AG10803 (cell line): ENCODE data around the gene FRRS1.

ENCODE experiments used
- DNase-seq: peaks from one replicate; pipeline ENCODE4 v3.0.0; 2010; ENCODE audit warnings: low read depth
- H3K4me3 ChIP-seq: 2 replicates; pipeline ENCODE4 v1.5.1; 2011; ENCODE audit warnings: mild to moderate bottlenecking, low read length, control low read depth
- TF ChIP-seq, protein P1 (sequence below): conservative IDR thresholded peaks from 2 replicates; pipeline ENCODE4 v1.5.1; 2011; ENCODE audit warnings: mild to moderate bottlenecking, low read length, control low read depth, inconsistent platforms

FRRS1 gene, protein sequence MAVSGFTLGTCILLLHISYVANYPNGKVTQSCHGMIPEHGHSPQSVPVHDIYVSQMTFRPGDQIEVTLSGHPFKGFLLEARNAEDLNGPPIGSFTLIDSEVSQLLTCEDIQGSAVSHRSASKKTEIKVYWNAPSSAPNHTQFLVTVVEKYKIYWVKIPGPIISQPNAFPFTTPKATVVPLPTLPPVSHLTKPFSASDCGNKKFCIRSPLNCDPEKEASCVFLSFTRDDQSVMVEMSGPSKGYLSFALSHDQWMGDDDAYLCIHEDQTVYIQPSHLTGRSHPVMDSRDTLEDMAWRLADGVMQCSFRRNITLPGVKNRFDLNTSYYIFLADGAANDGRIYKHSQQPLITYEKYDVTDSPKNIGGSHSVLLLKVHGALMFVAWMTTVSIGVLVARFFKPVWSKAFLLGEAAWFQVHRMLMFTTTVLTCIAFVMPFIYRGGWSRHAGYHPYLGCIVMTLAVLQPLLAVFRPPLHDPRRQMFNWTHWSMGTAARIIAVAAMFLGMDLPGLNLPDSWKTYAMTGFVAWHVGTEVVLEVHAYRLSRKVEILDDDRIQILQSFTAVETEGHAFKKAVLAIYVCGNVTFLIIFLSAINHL

DNA sequence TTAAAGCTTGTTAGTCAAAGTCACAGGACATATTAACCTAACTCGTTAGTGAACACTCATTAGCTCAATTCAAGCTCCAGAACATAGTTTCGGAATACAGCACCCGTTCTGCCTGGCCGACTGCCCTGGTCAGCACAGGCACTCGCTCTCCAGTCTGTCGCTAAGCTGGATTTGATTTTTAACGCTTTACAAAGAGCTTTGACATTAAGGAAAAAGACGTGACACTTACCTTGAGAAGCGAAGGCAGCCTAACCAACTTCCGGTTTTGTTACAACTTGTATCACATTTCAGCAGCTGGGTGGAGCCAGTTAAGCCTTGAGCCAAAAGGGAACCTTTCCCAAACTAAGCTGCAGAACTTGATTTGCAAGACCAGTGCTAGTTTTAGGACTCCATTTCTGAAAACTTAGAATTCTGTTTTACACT lies at the start of gene FRRS1:
TSS of gene FRRS1 (minus strand) at position 258 of the 423 bp plus-strand sequence. CDS start 17,867 bp downstream, outside the sequence.
- peak within 1 kb of the TSS; percentile 71 for H3K4me3 ChIP-seq
- TF ChIP-seq, protein P1, sequence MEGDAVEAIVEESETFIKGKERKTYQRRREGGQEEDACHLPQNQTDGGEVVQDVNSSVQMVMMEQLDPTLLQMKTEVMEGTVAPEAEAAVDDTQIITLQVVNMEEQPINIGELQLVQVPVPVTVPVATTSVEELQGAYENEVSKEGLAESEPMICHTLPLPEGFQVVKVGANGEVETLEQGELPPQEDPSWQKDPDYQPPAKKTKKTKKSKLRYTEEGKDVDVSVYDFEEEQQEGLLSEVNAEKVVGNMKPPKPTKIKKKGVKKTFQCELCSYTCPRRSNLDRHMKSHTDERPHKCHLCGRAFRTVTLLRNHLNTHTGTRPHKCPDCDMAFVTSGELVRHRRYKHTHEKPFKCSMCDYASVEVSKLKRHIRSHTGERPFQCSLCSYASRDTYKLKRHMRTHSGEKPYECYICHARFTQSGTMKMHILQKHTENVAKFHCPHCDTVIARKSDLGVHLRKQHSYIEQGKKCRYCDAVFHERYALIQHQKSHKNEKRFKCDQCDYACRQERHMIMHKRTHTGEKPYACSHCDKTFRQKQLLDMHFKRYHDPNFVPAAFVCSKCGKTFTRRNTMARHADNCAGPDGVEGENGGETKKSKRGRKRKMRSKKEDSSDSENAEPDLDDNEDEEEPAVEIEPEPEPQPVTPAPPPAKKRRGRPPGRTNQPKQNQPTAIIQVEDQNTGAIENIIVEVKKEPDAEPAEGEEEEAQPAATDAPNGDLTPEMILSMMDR = no peak
- DNase-seq = peak; percentile 53

DNA sequence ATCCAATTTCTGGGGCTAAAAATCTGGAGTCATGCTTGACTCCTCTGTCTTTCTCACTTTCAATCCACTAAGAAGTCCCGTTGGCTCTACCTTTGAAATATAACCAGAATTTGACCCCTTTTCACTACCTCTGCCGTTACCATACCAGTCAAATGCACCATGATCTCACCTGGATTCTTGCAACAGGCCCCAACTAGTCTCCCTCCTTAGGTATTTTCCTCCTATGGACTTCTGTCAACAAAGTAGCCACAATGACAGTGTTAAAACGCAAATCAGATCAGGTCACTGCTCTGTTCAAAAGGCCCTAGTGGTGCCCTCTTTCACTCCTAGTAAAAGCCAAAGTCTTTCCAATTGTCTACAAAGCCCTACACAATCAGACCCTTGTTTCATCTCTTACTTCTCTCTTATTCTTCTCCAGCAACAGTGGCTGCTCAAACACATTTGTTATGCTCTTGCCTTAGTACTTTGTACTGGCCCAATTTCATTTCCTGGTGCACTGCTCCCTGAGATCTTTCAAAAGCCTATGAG lies 48.0 kb upstream of the FRRS1 start:
- DNase-seq = no peak
- no peak overlapping the region for H3K4me3 ChIP-seq
- TF ChIP-seq, protein P1 = no peak

DNA sequence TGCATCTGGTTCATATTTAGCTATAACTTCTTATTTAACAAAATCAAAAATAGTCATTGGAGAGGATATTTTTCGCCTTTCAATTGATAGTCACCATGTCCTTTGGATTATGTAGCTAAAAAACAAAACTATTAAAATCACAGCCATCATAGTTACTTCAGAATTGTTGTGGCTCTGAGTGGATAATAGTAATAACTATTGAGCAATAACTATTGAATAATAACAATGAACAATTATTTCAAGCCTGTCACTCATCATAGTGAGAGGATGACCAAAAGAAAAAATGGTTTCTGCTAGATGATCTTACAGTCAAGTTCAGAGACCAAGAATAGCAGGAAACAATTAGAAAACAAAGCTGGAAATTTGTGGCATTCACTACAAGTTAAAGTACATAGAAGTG lies 45.3 kb upstream of the FRRS1 start:
- TF ChIP-seq, protein P1 = no peak
- no peak for DNase-seq
- no peak overlapping the region for H3K4me3 ChIP-seq

DNA sequence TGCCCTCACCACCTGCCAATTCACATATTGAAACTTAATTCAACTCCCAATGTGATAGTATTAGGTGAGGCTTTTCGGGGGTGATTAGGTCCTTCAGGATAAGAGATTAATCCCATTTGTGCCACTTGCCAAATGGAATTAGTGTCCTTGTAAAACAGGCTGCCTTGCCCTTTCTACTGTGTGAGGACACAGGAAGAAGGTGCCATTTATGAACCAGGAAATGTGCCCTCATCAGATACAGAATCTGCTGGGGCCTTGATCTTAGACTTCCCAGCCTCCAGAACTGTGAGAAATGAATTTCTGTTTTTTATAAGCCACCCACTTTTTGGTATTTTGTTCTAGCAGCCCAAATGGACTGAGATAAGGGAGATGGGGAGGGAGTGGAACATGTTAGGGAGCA lies 44.6 kb upstream of the FRRS1 start:
- no peak overlapping the region for H3K4me3 ChIP-seq
- DNase-seq = no peak

DNA sequence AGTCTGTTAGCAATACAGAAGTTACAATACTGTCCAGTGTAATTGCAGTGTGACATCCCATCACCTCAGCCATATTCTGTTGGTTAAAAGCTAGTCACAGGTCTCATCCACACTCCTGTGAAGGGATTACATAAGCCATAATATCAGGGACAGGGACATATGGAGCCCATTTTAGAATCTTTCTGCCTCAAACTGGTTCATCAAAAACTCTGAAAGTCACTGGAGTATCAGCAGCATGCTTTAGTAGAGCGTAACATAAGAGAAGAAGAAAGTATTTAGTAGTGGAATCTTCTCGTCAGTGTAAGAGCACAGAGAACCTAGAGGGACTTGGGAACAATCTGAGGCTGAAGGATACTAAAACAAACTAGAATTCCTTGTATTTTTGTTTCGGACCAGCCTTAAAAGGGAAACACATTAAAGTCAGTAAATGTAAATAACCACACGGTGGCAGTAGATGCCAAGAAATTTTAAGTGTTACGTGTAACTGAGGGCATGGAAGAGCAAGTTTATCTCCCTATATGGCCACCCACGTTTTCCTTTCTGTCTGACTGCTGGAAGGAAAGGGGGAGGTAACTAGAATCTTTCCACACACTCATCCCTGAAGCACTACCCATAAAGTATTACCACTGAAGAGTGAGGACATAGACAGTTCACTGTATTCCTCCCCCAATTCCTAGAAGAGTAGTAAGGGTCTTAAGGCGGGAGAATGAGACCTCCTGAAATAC lies 42.1 kb upstream of the FRRS1 start:
- TF ChIP-seq, protein P1 = peak; percentile 64
- DNase-seq = peak; percentile 92
- peak overlapping the region; percentile 30 for H3K4me3 ChIP-seq

More for the DNA sequence above, 44.6 kb upstream of the FRRS1 start:
- TF ChIP-seq, protein P1 = no peak

DNA sequence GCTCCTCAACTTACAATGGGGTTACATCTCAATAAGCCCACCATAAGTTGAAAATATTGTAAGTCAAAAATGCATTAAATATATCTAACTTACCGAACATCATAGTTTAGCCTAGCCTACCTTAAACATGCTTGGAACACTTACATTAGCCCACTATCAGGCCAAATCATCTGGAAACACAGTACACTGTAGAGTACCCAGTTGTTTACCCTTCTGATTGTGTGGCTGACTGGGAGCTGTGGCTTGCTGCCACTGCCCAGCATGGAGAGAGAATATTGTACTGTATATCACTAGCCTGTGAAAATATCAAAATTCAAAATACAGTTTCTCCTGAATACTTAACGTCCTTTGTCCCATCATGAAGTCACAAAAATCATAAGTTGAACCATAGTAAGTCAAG lies 40.4 kb upstream of the FRRS1 start:
- no peak for DNase-seq
- H3K4me3 ChIP-seq = no peak overlapping the region
- TF ChIP-seq, protein P1 = no peak
